T follicular helper cell (primary cell): Measurements from ENCODE around the gene ASPG.

Source experiments
- DNase-seq: peaks from one replicate; pipeline ENCODE4 v3.0.0-alpha.2; 2020; ENCODE audit warnings: low read depth

The ASPG gene

GRCh38 chr14:104162495-104162894, 77.0 kb downstream of the ASPG start:
- no peak for DNase-seq

- DNase-seq: no peak
These were observed 78.0 kb downstream of the ASPG start for GRCh38 chr14:104163541-104163940.

DNA sequence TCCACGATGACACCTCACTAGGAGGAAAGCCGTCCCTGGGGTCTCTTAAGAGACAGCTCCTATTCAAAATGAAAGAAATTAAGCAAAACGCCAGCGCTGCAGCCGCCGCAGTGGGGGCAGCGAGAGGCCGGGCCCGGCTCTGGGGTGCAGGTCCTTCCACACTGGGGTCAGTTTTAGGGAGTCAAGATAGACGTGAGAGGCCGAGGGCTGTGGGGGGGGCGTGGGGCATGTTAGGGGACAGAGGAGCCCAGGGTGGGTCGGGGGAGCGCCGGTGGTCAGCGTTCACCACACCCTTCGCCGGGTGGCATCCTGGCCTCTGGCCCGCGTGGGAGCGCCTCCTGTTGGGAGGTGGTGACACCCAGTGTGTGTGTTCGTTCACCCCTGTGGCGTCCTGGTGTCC, 78.5 kb downstream of the ASPG start:
- DNase-seq: no peak

DNA sequence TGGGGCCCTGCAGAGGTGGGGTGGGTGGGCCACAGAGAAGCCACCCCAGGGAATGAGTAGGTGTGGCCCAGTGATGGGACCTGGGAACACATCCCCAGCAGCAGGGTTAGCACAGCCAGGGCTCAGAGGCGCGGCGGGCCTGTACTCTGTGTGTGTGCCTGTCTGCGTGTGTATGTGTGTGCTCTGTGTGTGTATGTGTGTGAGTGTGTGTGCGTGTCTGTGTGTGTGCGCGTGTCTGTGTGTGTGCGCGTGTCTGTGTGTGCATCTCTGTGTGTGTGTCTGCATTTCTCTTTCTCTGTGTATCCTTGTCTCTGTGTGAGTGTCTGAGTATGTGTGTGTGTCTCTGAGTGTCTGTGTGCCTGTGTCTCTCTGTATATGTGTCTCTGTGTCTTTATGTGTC, 79.0 kb downstream of the ASPG start:
- DNase-seq: no peak
